Stimulated activated CD8-positive, alpha-beta memory T cell treated with anti-CD3 and anti-CD28 coated beads, Interleukin-15, amount 100 ng/mL, for 4 hours (primary cell): ENCODE measurements around the gene TMEM62.
"Not testable (repeated sequence)": the region's sequence is repeated elsewhere in the genome, so short reads cannot be mapped to it uniquely, and the experiment has no call there.

Source experiments
- DNase-seq, 2 donors: peaks; one replicate each; pipeline ENCODE4 v3.0.0-alpha.2; 2020; ENCODE audit warnings: low read depth in 2 of 2

TMEM62 gene

GRCh38 chr15:43121863-43122262, 11.5 kb upstream of the TMEM62 start:
- DNase-seq, result no peak

- DNase-seq, result no peak
Observed at GRCh38 chr15:43125100-43125661, 8.2 kb upstream of the TMEM62 start.

GRCh38 chr15:43126356-43126755, 7.0 kb upstream of the TMEM62 start:
- no peak for DNase-seq

DNA sequence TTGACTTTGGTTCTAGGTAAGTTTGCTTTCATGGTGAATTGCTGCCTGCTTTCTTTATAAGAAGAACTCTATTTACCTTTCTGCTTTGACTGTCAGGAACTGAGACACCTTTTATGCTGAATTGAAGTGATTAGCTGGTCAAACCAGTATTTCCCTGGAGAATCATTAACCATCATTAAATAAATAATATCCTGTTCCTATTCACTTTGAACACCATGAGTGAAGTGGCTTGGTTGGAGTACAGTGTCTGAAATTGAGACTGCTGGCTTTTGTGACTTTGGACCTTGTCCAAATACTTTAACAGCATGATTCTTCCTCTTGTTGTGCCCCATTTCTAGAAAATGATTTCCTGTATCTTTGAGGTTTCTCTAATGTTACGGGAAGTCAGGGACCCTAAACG, 5.6 kb upstream of the TMEM62 start:
- no peak for DNase-seq

DNA sequence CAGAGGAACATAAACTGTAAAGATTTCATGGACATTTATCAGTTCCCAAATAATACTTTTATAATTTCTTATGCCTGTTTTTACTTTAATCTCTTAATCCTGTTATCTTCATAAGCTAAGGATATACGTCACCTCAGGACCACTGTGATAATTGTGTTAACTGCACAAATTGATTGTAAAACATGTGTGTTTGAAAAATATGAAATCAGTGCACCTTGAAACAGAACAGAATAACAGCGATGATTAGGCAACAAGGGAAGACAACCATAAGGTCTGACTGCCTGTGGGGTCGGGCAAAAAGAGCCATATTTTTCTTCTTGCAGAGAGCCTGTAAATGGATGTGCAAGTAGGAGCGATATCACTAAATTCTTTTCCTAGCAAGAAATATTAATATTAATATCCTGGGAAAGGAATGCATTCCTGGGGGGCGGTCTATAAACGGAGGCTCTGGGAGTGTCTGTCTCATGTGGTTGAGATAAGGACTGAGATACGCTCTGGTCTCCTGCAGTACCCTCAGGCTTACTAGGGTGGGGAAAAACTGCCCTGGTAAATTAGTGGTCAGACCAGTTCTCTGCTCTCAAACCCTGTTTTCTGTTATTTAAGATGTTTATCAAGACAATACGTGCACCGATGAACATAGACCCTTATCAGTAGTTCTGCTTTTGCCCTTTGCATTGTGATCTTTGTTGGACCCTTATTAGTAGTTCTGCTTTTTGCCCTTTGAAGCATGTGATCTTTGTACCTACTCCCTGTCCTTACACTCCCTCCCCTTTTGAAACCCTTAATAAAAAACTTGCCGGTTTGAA, 5.0 kb upstream of the TMEM62 start:
- not testable (repeated sequence) for DNase-seq

DNA sequence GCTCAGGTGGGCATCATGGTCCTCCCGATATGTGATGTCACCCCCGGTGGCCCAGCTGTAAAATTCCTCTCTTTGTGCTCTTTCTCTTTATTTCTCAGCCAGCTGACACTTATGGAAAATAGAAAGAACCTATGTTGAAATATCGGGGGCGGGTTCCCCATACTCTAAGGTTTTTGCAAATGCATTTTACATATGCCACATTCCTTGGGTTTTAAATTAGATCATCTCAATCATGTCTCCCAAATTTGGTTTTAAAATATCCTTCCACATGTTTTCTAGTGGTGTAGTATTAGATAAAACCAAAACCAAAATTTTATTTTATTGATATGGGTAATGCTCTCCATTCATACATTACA, 4.4 kb upstream of the TMEM62 start:
- no peak for DNase-seq

GRCh38 chr15:43132830-43133429, 456 bp upstream of the TMEM62 start:
- no peak for DNase-seq

GRCh38 chr15:43134157-43134635, 810 bp downstream of the TMEM62 start:
- no peak for DNase-seq

DNA sequence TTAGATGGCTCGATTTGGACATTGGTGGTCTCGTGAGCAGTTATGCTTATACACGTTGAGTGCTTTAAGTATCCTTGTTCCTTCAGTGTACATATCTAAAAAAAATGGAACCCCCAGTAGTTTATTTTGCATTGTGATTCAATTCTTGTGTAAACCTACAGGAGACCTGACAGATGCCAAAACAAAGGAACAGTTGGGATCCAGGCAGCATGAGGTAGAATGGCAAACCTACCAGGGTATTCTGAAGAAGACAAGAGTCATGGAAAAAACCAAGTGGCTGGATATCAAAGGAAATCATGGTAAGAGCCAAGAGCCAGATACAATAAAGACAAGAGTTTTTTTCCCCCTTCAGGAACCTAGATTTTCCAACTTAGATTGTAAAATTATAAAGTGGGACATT, 2.0 kb downstream of the TMEM62 start:
- DNase-seq, result no peak

DNA sequence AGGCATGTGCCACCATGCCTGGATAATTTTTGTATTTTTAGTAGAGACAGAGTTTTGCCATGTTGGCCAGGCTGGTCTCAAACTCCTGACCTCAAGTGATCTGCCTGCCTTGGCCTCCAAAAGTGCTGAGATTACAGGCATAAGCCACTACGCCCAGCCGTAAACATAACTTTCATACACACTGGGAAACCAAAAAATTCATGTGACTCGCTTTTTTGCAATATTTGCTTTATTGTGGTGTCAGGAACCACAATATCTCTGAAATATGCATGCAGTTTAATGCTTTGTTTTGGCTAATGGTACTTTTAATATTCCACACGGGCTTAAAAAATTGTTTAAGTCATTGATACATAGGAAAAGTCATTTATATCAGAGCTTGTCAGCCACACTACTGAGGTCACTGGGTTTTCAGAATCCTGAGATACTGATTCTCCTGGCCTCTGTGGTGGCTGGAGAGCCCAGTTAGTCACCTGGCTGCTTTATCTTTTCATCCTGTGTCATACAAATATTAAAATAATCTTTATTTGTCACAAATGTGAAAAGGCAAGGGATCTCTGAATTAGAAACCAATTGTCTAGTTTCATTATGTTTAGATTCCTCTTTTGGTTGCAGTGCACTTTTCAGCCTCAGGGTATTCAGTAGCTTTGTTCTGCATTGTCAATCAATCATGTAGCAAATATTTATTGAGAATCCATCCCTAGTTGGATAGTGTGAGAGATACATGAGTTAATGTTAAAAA, 10.0 kb downstream of the TMEM62 start:
- DNase-seq, result no peak

- no peak for DNase-seq
Observed at GRCh38 chr15:43144512-43144911, 11.1 kb downstream of the TMEM62 start.

- no peak for DNase-seq
Observed at GRCh38 chr15:43146184-43146583, 12.8 kb downstream of the TMEM62 start.

GRCh38 chr15:43150191-43150929, 17.0 kb downstream of the TMEM62 start:
- no peak for DNase-seq

- no peak for DNase-seq
Observed at GRCh38 chr15:43151688-43152087, 18.3 kb downstream of the TMEM62 start.

DNA sequence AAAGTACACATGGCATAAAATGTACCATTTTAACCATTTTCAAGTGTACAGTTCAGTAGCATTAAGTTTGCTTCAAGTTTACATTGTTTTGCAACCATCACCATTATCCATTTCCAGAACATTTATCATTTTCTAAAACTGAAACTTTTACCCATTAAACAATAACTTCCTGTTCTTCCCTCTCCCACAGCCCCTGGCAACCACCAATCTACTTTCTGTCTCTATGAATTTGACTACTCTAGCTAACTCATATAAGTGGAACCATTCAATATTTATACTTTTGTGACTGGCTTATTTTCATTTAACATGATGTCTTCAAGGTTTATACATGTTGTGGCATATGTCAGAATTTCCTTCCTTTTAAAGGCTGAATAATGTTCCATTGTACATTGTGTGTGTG, 19.9 kb downstream of the TMEM62 start:
- no peak for DNase-seq

GRCh38 chr15:43165801-43166325, 32.5 kb downstream of the TMEM62 start:
- no peak for DNase-seq

GRCh38 chr15:43167261-43167660, 33.9 kb downstream of the TMEM62 start:
- not testable (repeated sequence) for DNase-seq

- DNase-seq, result no peak
Observed at GRCh38 chr15:43168192-43169107, 35.1 kb downstream of the TMEM62 start.

DNA sequence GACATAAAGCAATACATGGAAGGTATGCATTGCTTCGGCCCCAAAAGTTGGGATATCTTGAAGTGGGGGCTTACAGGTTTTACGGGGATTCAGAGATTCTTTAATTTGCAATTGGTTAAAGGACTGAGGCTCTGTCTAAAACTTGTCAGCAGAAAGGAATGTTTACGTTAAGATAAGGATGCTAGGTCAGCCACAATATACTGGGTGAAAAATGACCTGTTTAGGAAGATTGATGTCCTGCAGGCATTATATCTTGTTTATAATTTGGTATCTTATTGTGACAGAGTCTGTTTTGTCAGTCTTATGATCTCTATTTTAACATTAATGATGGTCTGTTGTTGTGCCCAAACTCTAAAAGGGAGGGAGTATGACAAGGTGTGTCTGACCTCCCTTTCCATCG, 36.5 kb downstream of the TMEM62 start:
- no peak for DNase-seq

DNA sequence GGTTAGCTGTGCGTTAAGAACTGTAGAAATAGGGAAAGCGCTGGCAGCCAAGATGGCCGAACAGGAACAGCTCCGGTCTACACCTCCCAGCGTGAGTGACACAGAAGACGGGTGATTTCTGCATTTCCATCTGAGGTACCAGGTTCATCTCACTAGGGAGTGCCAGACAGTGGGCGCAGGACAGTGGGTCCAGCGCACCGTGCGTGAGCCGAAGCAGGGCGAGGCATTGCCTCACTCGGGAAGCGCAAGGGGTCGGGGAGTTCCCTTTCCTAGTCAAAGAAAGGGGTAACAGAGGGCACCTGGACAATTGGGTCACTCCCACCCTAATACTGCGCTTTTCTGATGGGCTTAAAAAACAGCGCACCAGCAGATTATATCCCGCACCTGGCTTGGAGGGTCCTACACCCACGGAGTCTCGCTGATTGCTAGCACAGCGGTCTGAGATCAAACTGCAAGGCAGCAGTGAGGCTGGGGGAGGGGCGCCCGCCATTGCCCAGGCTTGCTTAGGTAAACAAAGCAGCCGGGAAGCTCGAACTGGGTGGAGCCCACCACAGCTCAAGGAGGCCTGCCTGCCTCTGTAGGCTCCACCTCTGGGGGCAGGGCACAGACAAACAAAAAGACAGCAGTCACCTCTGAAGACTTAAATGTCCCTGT, 42.4 kb downstream of the TMEM62 start:
- not testable (repeated sequence) for DNase-seq
